GM12892 (cell line): ENCODE results near the gene SEMA3C.

Experiments used
- POLR2AphosphoS5 ChIP-seq: IDR thresholded peaks from 2 replicates; pipeline ENCODE4 v1.6.1; 2011; ENCODE audit warnings: low read depth, low read length, control low read depth
- TAF1 ChIP-seq: IDR thresholded peaks from 2 replicates; pipeline ENCODE4 v1.6.1; 2011; ENCODE audit warnings: low read depth, mild to moderate bottlenecking, control low read depth, low read length, borderline replicate concordance

- no peak for TF ChIP-seq TAF1
- no peak for TF ChIP-seq POLR2AphosphoS5
These were observed 127.3 kb downstream of the SEMA3C start for GRCh38 chr7:80791509-80791929.
